GM23338 (cell line): Measurements from ENCODE around the gene ZCCHC9. TPM values are rescaled to one million over a fixed set of nuclear protein-coding genes. Genes with fewer than 3 reads are reported as not detected.

Source experiments
- ATAC-seq: fragments of 200-7000 bp; cut with Tn5 transposase; 3 replicates; pipeline ENCODE4 v1.9.1; 2020
- DNase-seq: peaks from one replicate; pipeline ENCODE4 v3.0.0-alpha.2; 2015; ENCODE audit warnings: low spot score
- H2AFZ ChIP-seq: fragments of 200-600 bp; sonication (generic); 2 replicates; pipeline ENCODE4 v1.8.0; 2016; ENCODE audit warnings: antibody characterized with exemption, mild to moderate bottlenecking, moderate library complexity
- H3F3A ChIP-seq: fragments of 200-600 bp; sonication (generic); replicated peaks from 2 replicates; pipeline ENCODE4 v1.8.0; 2017; ENCODE audit warnings: antibody characterized with exemption, mixed run types, low read depth
- H3K27ac ChIP-seq: fragments of 200-600 bp; sonication (generic); 2 replicates; pipeline ENCODE4 v1.6.1; 2016; ENCODE audit warnings: low read depth
- H3K27me3 ChIP-seq: fragments of 200-600 bp; sonication (generic); 2 replicates; pipeline ENCODE4 v1.8.0; 2016; ENCODE audit warnings: mild to moderate bottlenecking, mixed run types, moderate library complexity; ENCODE audit not compliant: insufficient read depth
- H3K36me3 ChIP-seq: fragments of 200-600 bp; sonication (generic); 2 replicates; pipeline ENCODE4 v1.8.0; 2016; ENCODE audit warnings: mild to moderate bottlenecking; ENCODE audit not compliant: insufficient read depth
- H3K4me1 ChIP-seq: fragments of 200-600 bp; sonication (generic); 2 replicates; pipeline ENCODE4 v1.8.0; 2016; ENCODE audit warnings: mild to moderate bottlenecking, moderate library complexity; ENCODE audit not compliant: insufficient read depth
- H3K4me2 ChIP-seq: fragments of 200-600 bp; sonication (generic); 2 replicates; pipeline ENCODE4 v1.7.1; 2017; ENCODE audit warnings: mixed run types
- H3K4me3 ChIP-seq: fragments of 200-600 bp; sonication (generic); 2 replicates; pipeline ENCODE4 v1.6.1; 2016; ENCODE audit warnings: mixed run types
- H3K79me2 ChIP-seq: fragments of 200-600 bp; sonication (generic); replicated peaks from 2 replicates; pipeline ENCODE4 v1.8.0; 2017; ENCODE audit warnings: mild to moderate bottlenecking; ENCODE audit not compliant: insufficient read depth
- H3K9me2 ChIP-seq: fragments of 200-600 bp; sonication (generic); 2 replicates; pipeline ENCODE4 v1.8.0; 2017; ENCODE audit not compliant: insufficient read depth
- H4K20me1 ChIP-seq: fragments of 200-600 bp; sonication (generic); replicated peaks from 2 replicates; pipeline ENCODE4 v1.8.0; 2017; ENCODE audit warnings: mild to moderate bottlenecking; ENCODE audit not compliant: insufficient read depth
- H3K27ac Mint-ChIP-seq: 2 replicates; pipeline ENCODE4 v1.8.0; 2020; ENCODE audit warnings: inconsistent platforms, mild to moderate bottlenecking, moderate library complexity, mixed read lengths
- H3K27me3 Mint-ChIP-seq: 3 replicates; pipeline ENCODE4 v1.8.0; 2022; ENCODE audit warnings: low read depth, mild to moderate bottlenecking, moderate library complexity, mixed read lengths, inconsistent platforms; ENCODE audit not compliant: insufficient read depth, poor library complexity
- H3K36me3 Mint-ChIP-seq: 3 replicates; pipeline ENCODE4 v1.8.0; 2021; ENCODE audit warnings: low read depth, mild to moderate bottlenecking, inconsistent platforms, moderate library complexity, mixed read lengths
- H3K4me1 Mint-ChIP-seq: 3 replicates; pipeline ENCODE4 v1.8.0; 2020; ENCODE audit warnings: mild to moderate bottlenecking, inconsistent platforms, mixed read lengths
- H3K4me3 Mint-ChIP-seq: 3 replicates; pipeline ENCODE4 v1.8.0; 2021; ENCODE audit warnings: moderate library complexity, mild to moderate bottlenecking, inconsistent platforms, mixed read lengths
- H3K9me3 Mint-ChIP-seq: 3 replicates; pipeline ENCODE4 v1.8.0; 2020; ENCODE audit warnings: moderate library complexity, mild to moderate bottlenecking, inconsistent platforms, mixed read lengths
- CREB1 ChIP-seq: fragments of 250-450 bp; sonication (Bioruptor Pico); IDR thresholded peaks from 2 replicates; pipeline ENCODE4 v1.5.0; 2020; ENCODE audit warnings: low read depth, mild to moderate bottlenecking, moderate library complexity
- EZH2 ChIP-seq: fragments of 200-600 bp; sonication (generic); IDR thresholded peaks from one replicate; pipeline ENCODE4 v1.8.0; 2017; ENCODE audit warnings: antibody characterized with exemption, mild to moderate bottlenecking, low read depth; ENCODE audit not compliant: unreplicated experiment
- EZH2phosphoT487 ChIP-seq: fragments of 200-600 bp; sonication (generic); IDR thresholded peaks from one replicate; pipeline ENCODE4 v1.8.1; 2018; ENCODE audit warnings: antibody characterized with exemption; ENCODE audit not compliant: unreplicated experiment
- JUNB ChIP-seq: IDR thresholded peaks from one replicate; pipeline ENCODE4 v1.6.1; 2016; ENCODE audit warnings: antibody characterized with exemption; ENCODE audit not compliant: unreplicated experiment
- NANOG ChIP-seq: IDR thresholded peaks from 2 replicates; pipeline ENCODE4 v1.6.1; 2016; ENCODE audit warnings: antibody characterized with exemption, borderline replicate concordance
- POLR2AphosphoS5 ChIP-seq: IDR thresholded peaks from 2 replicates; pipeline ENCODE4 v1.6.1; 2016; ENCODE audit warnings: antibody characterized with exemption, low read depth
- STAT1 ChIP-seq: IDR thresholded peaks from one replicate; pipeline ENCODE4 v1.6.1; 2016; ENCODE audit warnings: antibody characterized with exemption; ENCODE audit not compliant: unreplicated experiment
- ZNF114 ChIP-seq: fragments of 250-450 bp; sonication (Bioruptor Pico); IDR thresholded peaks from 2 replicates; pipeline ENCODE4 v1.5.0; 2020; ENCODE audit warnings: mild to moderate bottlenecking, moderate library complexity
- ZNF331 ChIP-seq: fragments of 250-450 bp; sonication (Bioruptor Pico); IDR thresholded peaks from 2 replicates; pipeline ENCODE4 v1.5.0; 2020; ENCODE audit warnings: low read depth, mild to moderate bottlenecking, moderate library complexity
- polyA plus RNA-seq: library from polyadenylated mRNA; unstranded; fragments of >200 nt; fragmentation: Nextera tagmentation; extraction: Ambion mirVana; gene quantifications from 2 replicates; pipeline ENCODE4 v1.2.1, GENCODE V29; 2016
- total RNA-seq: library from RNA; depleted of rRNA; stranded (reverse); fragments of >200 nt; shearing (Covaris generic); gene quantifications from 2 replicates; pipeline ENCODE4 v1.2.3, GENCODE V29; 2014
- TF ChIP-seq, protein P1 (sequence below): fragments of 250-450 bp; sonication (Bioruptor Pico); IDR thresholded peaks from 2 replicates; pipeline ENCODE4 v1.5.0; 2020; ENCODE audit warnings: mild to moderate bottlenecking, moderate library complexity
- TF ChIP-seq, protein P2 (sequence below), 2 experiments: fragments of 200-600 bp in 1 of 2; sonication (generic) in 1 of 2; conservative IDR thresholded peaks; 2 replicates each; pipeline versions ENCODE4 v1.5.1 to v1.6.1; 2016 to 2017; ENCODE audit warnings: antibody characterized with exemption in 2 of 2, low read depth in 2 of 2, mild to moderate bottlenecking in 2 of 2, moderate library complexity in 1 of 2
- TF ChIP-seq, protein P3 (sequence below): IDR thresholded peaks from one replicate; pipeline ENCODE4 v1.6.1; 2018; ENCODE audit warnings: antibody characterized with exemption; ENCODE audit not compliant: unreplicated experiment
- TF ChIP-seq, protein P4 (sequence below): IDR thresholded peaks from 2 replicates; pipeline ENCODE4 v1.6.1; 2016; ENCODE audit warnings: antibody characterized with exemption

The ZCCHC9 gene
- total and polyA plus RNA-seq, 2 experiments from 2014 or later: 31.1 to 48.7 TPM

DNA sequence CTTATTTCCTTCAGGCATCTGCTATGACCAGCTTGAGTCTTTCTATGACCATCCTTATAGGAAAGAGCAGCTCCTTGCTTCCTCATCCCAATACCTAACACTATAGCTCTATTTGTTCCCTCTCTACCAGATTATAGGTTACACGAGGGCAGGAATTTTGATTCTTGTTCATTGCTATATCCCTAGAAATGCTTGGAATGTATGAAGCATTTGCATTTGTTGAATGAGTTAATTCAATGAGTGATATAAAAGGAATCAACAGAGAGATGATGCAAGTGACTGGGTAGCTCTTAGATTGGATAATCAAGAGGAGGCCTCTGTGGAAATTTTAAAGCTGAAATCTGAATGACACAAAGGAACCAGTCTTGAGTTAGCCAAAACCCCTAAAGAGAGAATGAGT lies 13.9 kb downstream of the ZCCHC9 start:
- no peaks in the 10 kb centered on the region for H3K9me3 Mint-ChIP-seq
- H3F3A ChIP-seq: no peaks in the 10 kb centered on the region
- no peaks in the 10 kb centered on the region for H3K27me3 ChIP-seq
- H3K9me2 ChIP-seq: no peaks in the 10 kb centered on the region
- H3K4me1 Mint-ChIP-seq: peaks cover 19% of the 10 kb centered on the region
- no peak overlapping the region for H3K4me2 ChIP-seq
- ATAC-seq (peak; percentile 78), DNase-seq (peak; percentile 60)
- H3K36me3 ChIP-seq: 0 out of 2 replicates have a peak, but pooled peaks cover 13% of the 10 kb centered on the region
- H3K4me1 ChIP-seq: peaks cover 11% of the 10 kb centered on the region
- no peak overlapping the region for H2AFZ ChIP-seq
- H3K4me3 Mint-ChIP-seq: no peak overlapping the region
- peak overlapping the region; percentile 69 for H3K27ac Mint-ChIP-seq
- H3K27me3 Mint-ChIP-seq: peaks cover 2% of the 10 kb centered on the region
- peaks cover 9% of the 10 kb centered on the region; the same call in 1 of the 3 replicates for H3K36me3 Mint-ChIP-seq
- no peaks in the 10 kb centered on the region for H4K20me1 ChIP-seq
- peak overlapping the region; percentile 76 for H3K27ac ChIP-seq
- H3K4me3 ChIP-seq: no peak overlapping the region
- TF ChIP-seq STAT1 (no peak), EZH2phosphoT487 (no peak), CREB1 (CRISPR knock-in tag) (no peak), POLR2AphosphoS5 (no peak), ZNF114 (CRISPR knock-in tag) (no peak), EZH2 (no peak), ZNF331 (CRISPR knock-in tag) (no peak), JUNB (no peak), NANOG (no peak)
- TF ChIP-seq, protein P1, sequence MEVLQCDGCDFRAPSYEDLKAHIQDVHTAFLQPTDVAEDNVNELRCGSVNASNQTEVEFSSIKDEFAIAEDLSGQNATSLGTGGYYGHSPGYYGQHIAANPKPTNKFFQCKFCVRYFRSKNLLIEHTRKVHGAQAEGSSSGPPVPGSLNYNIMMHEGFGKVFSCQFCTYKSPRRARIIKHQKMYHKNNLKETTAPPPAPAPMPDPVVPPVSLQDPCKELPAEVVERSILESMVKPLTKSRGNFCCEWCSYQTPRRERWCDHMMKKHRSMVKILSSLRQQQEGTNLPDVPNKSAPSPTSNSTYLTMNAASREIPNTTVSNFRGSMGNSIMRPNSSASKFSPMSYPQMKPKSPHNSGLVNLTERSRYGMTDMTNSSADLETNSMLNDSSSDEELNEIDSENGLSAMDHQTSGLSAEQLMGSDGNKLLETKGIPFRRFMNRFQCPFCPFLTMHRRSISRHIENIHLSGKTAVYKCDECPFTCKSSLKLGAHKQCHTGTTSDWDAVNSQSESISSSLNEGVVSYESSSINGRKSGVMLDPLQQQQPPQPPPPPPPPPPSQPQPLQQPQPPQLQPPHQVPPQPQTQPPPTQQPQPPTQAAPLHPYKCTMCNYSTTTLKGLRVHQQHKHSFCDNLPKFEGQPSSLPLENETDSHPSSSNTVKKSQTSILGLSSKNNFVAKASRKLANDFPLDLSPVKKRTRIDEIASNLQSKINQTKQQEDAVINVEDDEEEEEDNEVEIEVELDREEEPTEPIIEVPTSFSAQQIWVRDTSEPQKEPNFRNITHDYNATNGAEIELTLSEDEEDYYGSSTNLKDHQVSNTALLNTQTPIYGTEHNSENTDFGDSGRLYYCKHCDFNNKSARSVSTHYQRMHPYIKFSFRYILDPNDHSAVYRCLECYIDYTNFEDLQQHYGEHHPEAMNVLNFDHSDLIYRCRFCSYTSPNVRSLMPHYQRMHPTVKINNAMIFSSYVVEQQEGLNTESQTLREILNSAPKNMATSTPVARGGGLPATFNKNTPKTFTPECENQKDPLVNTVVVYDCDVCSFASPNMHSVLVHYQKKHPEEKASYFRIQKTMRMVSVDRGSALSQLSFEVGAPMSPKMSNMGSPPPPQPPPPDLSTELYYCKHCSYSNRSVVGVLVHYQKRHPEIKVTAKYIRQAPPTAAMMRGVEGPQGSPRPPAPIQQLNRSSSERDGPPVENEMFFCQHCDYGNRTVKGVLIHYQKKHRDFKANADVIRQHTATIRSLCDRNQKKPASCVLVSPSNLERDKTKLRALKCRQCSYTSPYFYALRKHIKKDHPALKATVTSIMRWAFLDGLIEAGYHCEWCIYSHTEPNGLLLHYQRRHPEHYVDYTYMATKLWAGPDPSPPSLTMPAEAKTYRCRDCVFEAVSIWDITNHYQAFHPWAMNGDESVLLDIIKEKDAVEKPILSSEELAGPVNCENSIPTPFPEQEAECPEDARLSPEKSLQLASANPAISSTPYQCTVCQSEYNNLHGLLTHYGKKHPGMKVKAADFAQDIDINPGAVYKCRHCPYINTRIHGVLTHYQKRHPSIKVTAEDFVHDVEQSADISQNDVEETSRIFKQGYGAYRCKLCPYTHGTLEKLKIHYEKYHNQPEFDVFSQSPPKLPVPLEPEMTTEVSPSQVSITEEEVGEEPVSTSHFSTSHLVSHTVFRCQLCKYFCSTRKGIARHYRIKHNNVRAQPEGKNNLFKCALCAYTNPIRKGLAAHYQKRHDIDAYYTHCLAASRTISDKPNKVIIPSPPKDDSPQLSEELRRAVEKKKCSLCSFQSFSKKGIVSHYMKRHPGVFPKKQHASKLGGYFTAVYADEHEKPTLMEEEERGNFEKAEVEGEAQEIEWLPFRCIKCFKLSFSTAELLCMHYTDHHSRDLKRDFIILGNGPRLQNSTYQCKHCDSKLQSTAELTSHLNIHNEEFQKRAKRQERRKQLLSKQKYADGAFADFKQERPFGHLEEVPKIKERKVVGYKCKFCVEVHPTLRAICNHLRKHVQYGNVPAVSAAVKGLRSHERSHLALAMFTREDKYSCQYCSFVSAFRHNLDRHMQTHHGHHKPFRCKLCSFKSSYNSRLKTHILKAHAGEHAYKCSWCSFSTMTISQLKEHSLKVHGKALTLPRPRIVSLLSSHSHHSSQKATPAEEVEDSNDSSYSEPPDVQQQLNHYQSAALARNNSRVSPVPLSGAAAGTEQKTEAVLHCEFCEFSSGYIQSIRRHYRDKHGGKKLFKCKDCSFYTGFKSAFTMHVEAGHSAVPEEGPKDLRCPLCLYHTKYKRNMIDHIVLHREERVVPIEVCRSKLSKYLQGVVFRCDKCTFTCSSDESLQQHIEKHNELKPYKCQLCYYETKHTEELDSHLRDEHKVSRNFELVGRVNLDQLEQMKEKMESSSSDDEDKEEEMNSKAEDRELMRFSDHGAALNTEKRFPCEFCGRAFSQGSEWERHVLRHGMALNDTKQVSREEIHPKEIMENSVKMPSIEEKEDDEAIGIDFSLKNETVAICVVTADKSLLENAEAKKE: no peak
- TF ChIP-seq, protein P2, sequence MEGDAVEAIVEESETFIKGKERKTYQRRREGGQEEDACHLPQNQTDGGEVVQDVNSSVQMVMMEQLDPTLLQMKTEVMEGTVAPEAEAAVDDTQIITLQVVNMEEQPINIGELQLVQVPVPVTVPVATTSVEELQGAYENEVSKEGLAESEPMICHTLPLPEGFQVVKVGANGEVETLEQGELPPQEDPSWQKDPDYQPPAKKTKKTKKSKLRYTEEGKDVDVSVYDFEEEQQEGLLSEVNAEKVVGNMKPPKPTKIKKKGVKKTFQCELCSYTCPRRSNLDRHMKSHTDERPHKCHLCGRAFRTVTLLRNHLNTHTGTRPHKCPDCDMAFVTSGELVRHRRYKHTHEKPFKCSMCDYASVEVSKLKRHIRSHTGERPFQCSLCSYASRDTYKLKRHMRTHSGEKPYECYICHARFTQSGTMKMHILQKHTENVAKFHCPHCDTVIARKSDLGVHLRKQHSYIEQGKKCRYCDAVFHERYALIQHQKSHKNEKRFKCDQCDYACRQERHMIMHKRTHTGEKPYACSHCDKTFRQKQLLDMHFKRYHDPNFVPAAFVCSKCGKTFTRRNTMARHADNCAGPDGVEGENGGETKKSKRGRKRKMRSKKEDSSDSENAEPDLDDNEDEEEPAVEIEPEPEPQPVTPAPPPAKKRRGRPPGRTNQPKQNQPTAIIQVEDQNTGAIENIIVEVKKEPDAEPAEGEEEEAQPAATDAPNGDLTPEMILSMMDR (conservative IDR thresholded peaks at IDR 0.05; ENCODE audit: low read depth in 2 of 2): no peak
- TF ChIP-seq, protein P3, sequence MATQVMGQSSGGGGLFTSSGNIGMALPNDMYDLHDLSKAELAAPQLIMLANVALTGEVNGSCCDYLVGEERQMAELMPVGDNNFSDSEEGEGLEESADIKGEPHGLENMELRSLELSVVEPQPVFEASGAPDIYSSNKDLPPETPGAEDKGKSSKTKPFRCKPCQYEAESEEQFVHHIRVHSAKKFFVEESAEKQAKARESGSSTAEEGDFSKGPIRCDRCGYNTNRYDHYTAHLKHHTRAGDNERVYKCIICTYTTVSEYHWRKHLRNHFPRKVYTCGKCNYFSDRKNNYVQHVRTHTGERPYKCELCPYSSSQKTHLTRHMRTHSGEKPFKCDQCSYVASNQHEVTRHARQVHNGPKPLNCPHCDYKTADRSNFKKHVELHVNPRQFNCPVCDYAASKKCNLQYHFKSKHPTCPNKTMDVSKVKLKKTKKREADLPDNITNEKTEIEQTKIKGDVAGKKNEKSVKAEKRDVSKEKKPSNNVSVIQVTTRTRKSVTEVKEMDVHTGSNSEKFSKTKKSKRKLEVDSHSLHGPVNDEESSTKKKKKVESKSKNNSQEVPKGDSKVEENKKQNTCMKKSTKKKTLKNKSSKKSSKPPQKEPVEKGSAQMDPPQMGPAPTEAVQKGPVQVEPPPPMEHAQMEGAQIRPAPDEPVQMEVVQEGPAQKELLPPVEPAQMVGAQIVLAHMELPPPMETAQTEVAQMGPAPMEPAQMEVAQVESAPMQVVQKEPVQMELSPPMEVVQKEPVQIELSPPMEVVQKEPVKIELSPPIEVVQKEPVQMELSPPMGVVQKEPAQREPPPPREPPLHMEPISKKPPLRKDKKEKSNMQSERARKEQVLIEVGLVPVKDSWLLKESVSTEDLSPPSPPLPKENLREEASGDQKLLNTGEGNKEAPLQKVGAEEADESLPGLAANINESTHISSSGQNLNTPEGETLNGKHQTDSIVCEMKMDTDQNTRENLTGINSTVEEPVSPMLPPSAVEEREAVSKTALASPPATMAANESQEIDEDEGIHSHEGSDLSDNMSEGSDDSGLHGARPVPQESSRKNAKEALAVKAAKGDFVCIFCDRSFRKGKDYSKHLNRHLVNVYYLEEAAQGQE: no peak
- TF ChIP-seq, protein P4, sequence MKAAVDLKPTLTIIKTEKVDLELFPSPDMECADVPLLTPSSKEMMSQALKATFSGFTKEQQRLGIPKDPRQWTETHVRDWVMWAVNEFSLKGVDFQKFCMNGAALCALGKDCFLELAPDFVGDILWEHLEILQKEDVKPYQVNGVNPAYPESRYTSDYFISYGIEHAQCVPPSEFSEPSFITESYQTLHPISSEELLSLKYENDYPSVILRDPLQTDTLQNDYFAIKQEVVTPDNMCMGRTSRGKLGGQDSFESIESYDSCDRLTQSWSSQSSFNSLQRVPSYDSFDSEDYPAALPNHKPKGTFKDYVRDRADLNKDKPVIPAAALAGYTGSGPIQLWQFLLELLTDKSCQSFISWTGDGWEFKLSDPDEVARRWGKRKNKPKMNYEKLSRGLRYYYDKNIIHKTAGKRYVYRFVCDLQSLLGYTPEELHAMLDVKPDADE: no peak
- H3K79me2 ChIP-seq: no peaks in the 10 kb centered on the region
